Astrocyte (in vitro differentiated cells and primary cell): Measurements from ENCODE around the gene ZFP82. TPM values are rescaled to one million over a fixed set of nuclear protein-coding genes. Genes with fewer than 3 reads are reported as not detected.

Experiments used
- DNase-seq: peaks from one replicate; pipeline ENCODE4 v3.0.0-alpha.2; 2010; ENCODE audit warnings: low read depth
- FAIRE-seq: peaks from 2 replicates; lab custom pipeline; 2011; peaks lifted over from hg19 to GRCh38; lab: Jason Lieb, UNC
- H2AFZ ChIP-seq: 2 replicates; pipeline ENCODE4 v1.6.0; 2012; ENCODE audit warnings: low read depth, low read length, inconsistent platforms
- H3K27ac ChIP-seq: 2 replicates; pipeline ENCODE4 v1.5.1; 2011; ENCODE audit warnings: low read depth, low read length, inconsistent platforms
- H3K27me3 ChIP-seq: 2 replicates; pipeline ENCODE4 v1.6.0; 2011; ENCODE audit warnings: low read length, inconsistent platforms; ENCODE audit not compliant: insufficient read depth
- H3K36me3 ChIP-seq: 2 replicates; pipeline ENCODE4 v1.5.1; 2011; ENCODE audit warnings: low read length, inconsistent platforms; ENCODE audit not compliant: insufficient read depth
- H3K4me1 ChIP-seq: 2 replicates; pipeline ENCODE4 v1.5.1; 2011; ENCODE audit warnings: low read length, inconsistent platforms; ENCODE audit not compliant: insufficient read depth
- H3K4me2 ChIP-seq: 2 replicates; pipeline ENCODE4 v1.6.0; 2012; ENCODE audit warnings: low read length, inconsistent platforms
- H3K4me3 ChIP-seq: 2 replicates; pipeline ENCODE4 v1.5.1; 2011; ENCODE audit warnings: low read depth, mild to moderate bottlenecking, low read length, inconsistent platforms; ENCODE audit not compliant: insufficient read depth
- H3K79me2 ChIP-seq: 2 replicates; pipeline ENCODE4 v1.6.0; 2012; ENCODE audit warnings: mild to moderate bottlenecking, low read length, inconsistent platforms; ENCODE audit not compliant: insufficient read depth
- H3K9ac ChIP-seq: 2 replicates; pipeline ENCODE4 v1.6.0; 2012; ENCODE audit warnings: mild to moderate bottlenecking, low read length, inconsistent platforms
- H3K9me3 ChIP-seq: 2 replicates; pipeline ENCODE4 v1.5.1; 2012; ENCODE audit warnings: low read depth, mild to moderate bottlenecking, low read length, inconsistent platforms; ENCODE audit not compliant: insufficient read depth
- H4K20me1 ChIP-seq: 2 replicates; pipeline ENCODE4 v1.6.0; 2012; ENCODE audit warnings: low read length, inconsistent platforms; ENCODE audit not compliant: insufficient read depth
- H3K27ac Mint-ChIP-seq: one replicate; pipeline ENCODE4 v1.8.0; 2021; ENCODE audit warnings: mild to moderate bottlenecking, mixed read lengths; ENCODE audit not compliant: unreplicated experiment
- H3K27me3 Mint-ChIP-seq: one replicate; pipeline ENCODE4 v1.8.0; 2021; ENCODE audit warnings: low read depth, mixed read lengths; ENCODE audit not compliant: unreplicated experiment
- H3K36me3 Mint-ChIP-seq: one replicate; pipeline ENCODE4 v1.8.0; 2021; ENCODE audit warnings: low read depth, mixed read lengths; ENCODE audit not compliant: unreplicated experiment
- H3K4me1 Mint-ChIP-seq: one replicate; pipeline ENCODE4 v1.8.0; 2021; ENCODE audit warnings: low read depth, mixed read lengths; ENCODE audit not compliant: unreplicated experiment
- H3K4me3 Mint-ChIP-seq: one replicate; pipeline ENCODE4 v1.8.0; 2021; ENCODE audit warnings: mild to moderate bottlenecking, moderate library complexity, mixed read lengths; ENCODE audit not compliant: unreplicated experiment
- H3K9me3 Mint-ChIP-seq: one replicate; pipeline ENCODE4 v1.8.0; 2021; ENCODE audit warnings: mild to moderate bottlenecking, mixed read lengths; ENCODE audit not compliant: unreplicated experiment
- CTCF ChIP-seq: IDR thresholded peaks from 2 replicates; pipeline ENCODE4 v1.5.1; 2011; ENCODE audit warnings: low read depth, mild to moderate bottlenecking, inconsistent platforms, low read length, moderate library complexity; ENCODE audit not compliant: insufficient read depth
- EZH2 ChIP-seq: IDR thresholded peaks from 2 replicates; pipeline ENCODE4 v1.6.1; 2012; ENCODE audit warnings: mild to moderate bottlenecking, low read length, inconsistent platforms; ENCODE audit not compliant: insufficient read depth
- total RNA-seq: library from RNA; stranded (reverse); gene quantifications from 2 replicates; pipeline ENCODE4 v1.2.1, GENCODE V29; 2021

Gene ZFP82
- total RNA-seq, 1 donor from 2014 or later = 6.4 TPM

DNA sequence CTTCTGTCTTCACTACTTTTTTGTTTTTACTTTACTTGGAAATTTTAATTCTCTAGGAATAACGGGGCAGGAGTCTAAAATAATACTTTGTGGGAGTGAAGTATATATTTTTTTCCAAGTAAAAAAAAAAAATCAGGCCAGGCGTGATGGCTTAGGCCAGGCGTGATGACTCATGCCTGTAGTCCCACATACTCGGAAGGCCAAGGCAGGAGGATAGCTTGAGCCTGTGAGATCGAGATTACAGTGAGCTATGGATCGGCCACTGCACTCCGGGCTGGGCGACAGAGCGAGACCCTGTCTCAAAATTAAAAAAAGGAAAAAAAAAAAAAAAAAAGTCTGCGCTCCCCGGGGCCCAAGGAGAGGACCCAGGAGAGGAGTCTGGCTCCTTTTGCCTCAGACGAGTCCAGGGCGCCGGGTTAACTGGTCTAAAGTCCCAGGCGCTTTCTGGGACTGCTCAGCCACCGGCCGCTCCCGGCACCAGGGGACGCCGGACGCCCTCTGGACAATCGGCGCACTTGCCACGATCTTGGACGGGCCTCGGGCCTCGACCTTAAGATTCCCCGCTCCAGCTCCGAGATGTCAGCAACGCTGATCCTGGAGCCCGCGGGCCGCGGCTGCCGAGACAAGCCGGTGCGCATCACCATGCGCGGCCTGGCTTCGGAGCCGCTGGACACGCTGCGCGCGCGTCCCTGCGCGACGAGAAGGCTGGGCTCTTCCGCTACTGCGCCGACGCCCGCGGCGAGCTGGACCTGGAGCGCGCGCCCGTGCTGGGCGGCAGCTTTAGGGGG, 2.7 kb upstream of the ZFP82 start:
- no peaks in the 10 kb centered on the region for H3K27me3 ChIP-seq
- peak overlapping the region; percentile 50 for H3K4me3 ChIP-seq
- H3K36me3 ChIP-seq = no peaks in the 10 kb centered on the region
- no peak overlapping the region for H3K27ac Mint-ChIP-seq
- DNase-seq (peak; percentile 60), FAIRE-seq (no peak)
- peaks cover 4% of the 10 kb centered on the region for H3K27me3 Mint-ChIP-seq
- TF ChIP-seq CTCF = no peak
- TF ChIP-seq EZH2 = no peak
- H3K4me3 Mint-ChIP-seq = peak overlapping the region; percentile 43
- H3K4me2 ChIP-seq = peak overlapping the region; percentile 82
- H3K27ac ChIP-seq = no peak overlapping the region
- peaks cover 5% of the 10 kb centered on the region for H3K4me1 ChIP-seq
- H3K9me3 Mint-ChIP-seq = peaks cover 34% of the 10 kb centered on the region
- peak overlapping the region; percentile 31 for H3K9ac ChIP-seq
- H3K36me3 Mint-ChIP-seq = peaks cover 20% of the 10 kb centered on the region
- H3K4me1 Mint-ChIP-seq = peaks cover 6% of the 10 kb centered on the region
- peaks cover 14% of the 10 kb centered on the region for H3K79me2 ChIP-seq
- no peaks in the 10 kb centered on the region for H4K20me1 ChIP-seq
- H2AFZ ChIP-seq = peak overlapping the region; percentile 83
- peaks cover 4% of the 10 kb centered on the region for H3K9me3 ChIP-seq

GRCh38 chr19:36417752-36418286, 625 bp downstream of the ZFP82 start:
- Histone ChIP-seq H3K4me1 (peaks cover 5% of the 10 kb centered on the region), H2AFZ (peak overlapping the region; percentile 94), H3K27ac (no peak overlapping the region), H4K20me1 (no peaks in the 10 kb centered on the region), H3K27me3 (no peaks in the 10 kb centered on the region), H3K36me3 (no peaks in the 10 kb centered on the region), H3K4me3 (peak overlapping the region; percentile 64), H3K79me2 (peaks cover 35% of the 10 kb centered on the region), H3K9me3 (peaks cover 1% of the 10 kb centered on the region), H3K9ac (peak overlapping the region; percentile 83), H3K4me2 (peak overlapping the region; percentile 86)
- FAIRE-seq = no peak
- peaks cover 36% of the 10 kb centered on the region for H3K36me3 Mint-ChIP-seq
- peak overlapping the region; percentile 95 for H3K4me3 Mint-ChIP-seq
- H3K27me3 Mint-ChIP-seq = peaks cover 4% of the 10 kb centered on the region
- H3K27ac Mint-ChIP-seq = peak overlapping the region; percentile 92
- H3K4me1 Mint-ChIP-seq = peaks cover 6% of the 10 kb centered on the region
- TF ChIP-seq EZH2 = no peak
- no peak for TF ChIP-seq CTCF
- H3K9me3 Mint-ChIP-seq = peaks cover 27% of the 10 kb centered on the region
- DNase-seq = no peak

DNA sequence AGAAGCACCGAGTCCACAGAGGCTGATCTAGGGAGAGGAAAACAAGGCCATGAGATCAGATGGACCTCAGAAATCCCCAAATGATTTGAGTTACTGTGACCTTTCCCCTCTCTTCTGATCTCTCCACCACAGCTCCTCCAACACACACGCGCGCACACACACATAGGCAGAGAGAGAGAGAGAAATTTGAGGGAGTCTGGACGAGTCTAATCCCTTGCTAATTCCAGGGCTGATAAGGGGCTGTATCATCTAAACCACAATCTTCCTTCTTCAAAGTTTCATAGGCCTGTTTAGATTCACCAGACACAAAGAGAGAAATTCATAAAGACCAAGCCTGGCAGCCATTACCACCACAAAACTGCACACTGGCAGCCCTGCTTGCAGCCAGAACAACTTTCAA, 8.6 kb downstream of the ZFP82 start:
- Mint-ChIP-seq H3K27ac (no peak overlapping the region), H3K4me3 (no peak overlapping the region), H3K27me3 (no peaks in the 10 kb centered on the region), H3K9me3 (peaks cover 24% of the 10 kb centered on the region), H3K4me1 (no peaks in the 10 kb centered on the region), H3K36me3 (peaks cover 55% of the 10 kb centered on the region)
- no peak overlapping the region for H3K4me3 ChIP-seq
- TF ChIP-seq EZH2 = no peak
- TF ChIP-seq CTCF = no peak
- FAIRE-seq (no peak), DNase-seq (peak; percentile 73)
- H3K9ac ChIP-seq = no peak overlapping the region
- peaks cover 19% of the 10 kb centered on the region for H3K36me3 ChIP-seq
- no peaks in the 10 kb centered on the region for H3K27me3 ChIP-seq
- H3K9me3 ChIP-seq = peaks cover 10% of the 10 kb centered on the region
- no peak overlapping the region for H3K4me2 ChIP-seq
- H3K4me1 ChIP-seq = no peaks in the 10 kb centered on the region
- no peak overlapping the region for H2AFZ ChIP-seq
- H3K27ac ChIP-seq = no peak overlapping the region
- no peaks in the 10 kb centered on the region for H4K20me1 ChIP-seq
- peaks cover 37% of the 10 kb centered on the region for H3K79me2 ChIP-seq
